ENCODE data around the gene POMC. TPM values are rescaled to one million over a fixed set of nuclear protein-coding genes. Genes with fewer than 3 reads are reported as not detected.

POMC gene
- total RNA-seq, 1 donor from 2014 or later = not detected

DNA sequence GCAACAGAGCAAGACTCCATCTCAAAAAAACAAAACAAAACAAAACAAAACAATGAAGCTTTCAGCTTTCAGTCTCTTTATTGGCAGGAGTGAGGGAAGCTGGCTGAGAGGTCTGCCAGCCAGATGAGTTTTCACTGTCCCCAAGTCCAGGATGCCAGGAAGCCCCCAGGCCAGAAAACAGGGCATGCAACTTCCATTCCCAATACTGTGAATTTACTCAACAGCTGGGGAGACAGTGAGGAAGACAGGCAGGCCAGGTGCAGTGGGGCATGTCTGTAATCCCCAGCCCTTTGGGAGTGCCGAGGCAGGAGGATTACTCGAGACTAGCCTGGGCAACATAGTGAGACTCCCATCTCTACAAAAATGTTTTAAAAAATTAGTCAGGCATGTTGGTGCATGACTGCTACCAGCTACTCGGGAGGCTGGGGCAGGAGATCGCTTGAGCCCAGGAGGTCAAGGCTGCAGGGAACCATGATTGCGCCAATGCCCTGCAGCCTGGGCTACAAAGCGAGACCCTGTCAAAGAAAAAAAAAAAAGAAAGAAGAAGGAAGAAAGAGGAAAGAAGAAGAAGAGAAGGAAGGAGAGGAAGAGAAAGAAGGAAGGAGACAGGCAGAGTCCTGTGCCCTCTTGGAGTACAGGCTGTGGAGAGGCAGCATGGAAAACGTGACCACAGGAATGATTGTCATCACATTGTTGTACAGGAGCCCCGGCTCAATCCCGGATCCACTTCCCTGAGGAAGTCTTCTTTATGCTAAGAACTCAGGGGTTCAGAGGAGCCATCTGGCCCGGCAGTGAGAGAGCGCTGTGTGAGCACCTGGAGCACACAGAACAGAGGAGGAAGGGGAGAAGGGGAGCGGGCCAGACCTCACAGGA, 29.2 kb upstream of the POMC start:
- no peak overlapping the region for H3K27ac ChIP-seq
- no peak for DNase-seq (ENCODE audit: low spot score)
- no peaks in the 10 kb centered on the region for H3K36me3 ChIP-seq
- H2AFZ ChIP-seq (replicated peaks) = peak overlapping the region; percentile 82
- no peak overlapping the region for H3K4me3 ChIP-seq
- H3F3A ChIP-seq (ENCODE audit: low read depth) = peaks cover 10% of the 10 kb centered on the region
- Mint-ChIP-seq H3K27ac (peak overlapping the region; percentile 40), H3K36me3 (no peaks in the 10 kb centered on the region), H3K4me1 (peaks cover 40% of the 10 kb centered on the region), H3K27me3 (ENCODE audit: insufficient read depth, low read depth) (peaks cover 15% of the 10 kb centered on the region), H3K4me3 (peak overlapping the region; percentile 14), H3K9me3 (no peaks in the 10 kb centered on the region)
- H3K79me2 ChIP-seq (ENCODE audit: low read depth) = no peaks in the 10 kb centered on the region
- no peak overlapping the region for H3K9ac ChIP-seq
- H3K27me3 ChIP-seq = no peaks in the 10 kb centered on the region
- peak overlapping the region; percentile 31 for H3K4me2 ChIP-seq
- TF ChIP-seq EZH2phosphoT487 (IDR thresholded peaks at IDR 0.05) = no peak
- TF ChIP-seq, protein P1, sequence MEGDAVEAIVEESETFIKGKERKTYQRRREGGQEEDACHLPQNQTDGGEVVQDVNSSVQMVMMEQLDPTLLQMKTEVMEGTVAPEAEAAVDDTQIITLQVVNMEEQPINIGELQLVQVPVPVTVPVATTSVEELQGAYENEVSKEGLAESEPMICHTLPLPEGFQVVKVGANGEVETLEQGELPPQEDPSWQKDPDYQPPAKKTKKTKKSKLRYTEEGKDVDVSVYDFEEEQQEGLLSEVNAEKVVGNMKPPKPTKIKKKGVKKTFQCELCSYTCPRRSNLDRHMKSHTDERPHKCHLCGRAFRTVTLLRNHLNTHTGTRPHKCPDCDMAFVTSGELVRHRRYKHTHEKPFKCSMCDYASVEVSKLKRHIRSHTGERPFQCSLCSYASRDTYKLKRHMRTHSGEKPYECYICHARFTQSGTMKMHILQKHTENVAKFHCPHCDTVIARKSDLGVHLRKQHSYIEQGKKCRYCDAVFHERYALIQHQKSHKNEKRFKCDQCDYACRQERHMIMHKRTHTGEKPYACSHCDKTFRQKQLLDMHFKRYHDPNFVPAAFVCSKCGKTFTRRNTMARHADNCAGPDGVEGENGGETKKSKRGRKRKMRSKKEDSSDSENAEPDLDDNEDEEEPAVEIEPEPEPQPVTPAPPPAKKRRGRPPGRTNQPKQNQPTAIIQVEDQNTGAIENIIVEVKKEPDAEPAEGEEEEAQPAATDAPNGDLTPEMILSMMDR (IDR thresholded peaks at IDR 0.05) = no peak
- no peak for TF ChIP-seq EZH2 (IDR thresholded peaks at IDR 0.05)
- H3K4me1 ChIP-seq = peaks cover 7% of the 10 kb centered on the region
- H3K9me3 ChIP-seq (ENCODE audit: low read depth) = no peaks in the 10 kb centered on the region
- no peaks in the 10 kb centered on the region for H4K20me1 ChIP-seq (ENCODE audit: low read depth)

DNA sequence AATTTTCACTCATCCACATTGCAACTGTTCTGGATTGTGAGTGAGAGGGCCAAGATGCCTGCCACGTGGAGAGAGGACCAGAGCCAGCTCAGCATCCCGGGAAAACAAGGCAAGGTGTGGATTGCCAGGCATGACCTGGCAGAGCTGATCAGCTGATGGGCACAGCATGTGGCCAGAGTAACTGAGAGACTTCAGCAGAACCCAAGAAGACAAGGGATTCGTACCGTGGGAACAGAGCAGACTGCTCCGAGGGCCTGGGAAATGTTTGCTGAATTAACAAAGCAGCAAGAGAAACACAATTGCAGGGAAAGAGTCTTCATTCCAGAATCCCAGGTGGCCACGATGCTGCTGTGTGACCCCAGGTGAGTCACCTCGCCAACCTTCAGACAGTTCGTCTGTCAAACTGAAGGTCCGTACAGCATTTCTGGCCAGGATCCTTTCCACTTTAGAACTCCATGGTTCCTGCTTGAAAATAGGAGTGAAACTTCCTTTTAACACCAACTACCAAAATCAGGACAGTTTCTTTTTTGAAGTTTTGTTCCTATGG, 26.3 kb upstream of the POMC start:
- H3K36me3 ChIP-seq = no peaks in the 10 kb centered on the region
- peaks cover 16% of the 10 kb centered on the region for H3K4me1 ChIP-seq
- peak; percentile 42 for DNase-seq (ENCODE audit: low spot score)
- H3K9me3 ChIP-seq (ENCODE audit: low read depth) = no peaks in the 10 kb centered on the region
- Mint-ChIP-seq H3K4me1 (peaks cover 58% of the 10 kb centered on the region), H3K4me3 (peak overlapping the region; percentile 27), H3K27ac (peak overlapping the region; percentile 6), H3K27me3 (ENCODE audit: insufficient read depth, low read depth) (peaks cover 14% of the 10 kb centered on the region), H3K36me3 (no peaks in the 10 kb centered on the region), H3K9me3 (no peaks in the 10 kb centered on the region)
- H3K27ac ChIP-seq = no peak overlapping the region
- TF ChIP-seq EZH2 (IDR thresholded peaks at IDR 0.05) = no peak
- TF ChIP-seq, protein P1 (IDR thresholded peaks at IDR 0.05) = no peak
- no peak for TF ChIP-seq EZH2phosphoT487 (IDR thresholded peaks at IDR 0.05)
- no peak overlapping the region for H3K4me2 ChIP-seq
- no peak overlapping the region for H2AFZ ChIP-seq (replicated peaks)
- H3K27me3 ChIP-seq = no peaks in the 10 kb centered on the region
- H3K4me3 ChIP-seq = no peak overlapping the region
- H3F3A ChIP-seq (ENCODE audit: low read depth) = peaks cover 10% of the 10 kb centered on the region
- H3K9ac ChIP-seq = no peak overlapping the region
- no peaks in the 10 kb centered on the region for H4K20me1 ChIP-seq (ENCODE audit: low read depth)
- no peaks in the 10 kb centered on the region for H3K79me2 ChIP-seq (ENCODE audit: low read depth)

DNA sequence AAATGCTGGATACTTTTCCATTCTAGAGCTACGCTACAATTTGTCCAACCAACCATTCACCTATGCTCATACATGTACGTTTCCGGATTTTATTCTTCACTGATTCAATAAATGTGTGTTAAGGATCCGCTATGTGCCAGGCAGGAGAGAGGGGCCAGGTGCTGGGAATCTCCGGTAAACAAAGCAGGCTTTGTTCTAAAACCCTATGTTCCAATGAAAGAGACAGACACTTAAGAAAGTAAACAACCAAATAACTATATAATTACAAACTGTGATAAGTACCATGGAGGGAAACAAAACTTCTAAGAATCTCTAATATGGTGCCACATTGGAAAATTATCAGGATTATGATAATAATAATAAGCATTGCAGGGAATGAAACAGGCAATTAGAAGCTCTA, 22.2 kb upstream of the POMC start:
- TF ChIP-seq, protein P1 (IDR thresholded peaks at IDR 0.05) = no peak
- TF ChIP-seq EZH2 (IDR thresholded peaks at IDR 0.05) (no peak), EZH2phosphoT487 (IDR thresholded peaks at IDR 0.05) (no peak)
- Histone ChIP-seq H3F3A (ENCODE audit: low read depth) (peaks cover 3% of the 10 kb centered on the region), H3K4me3 (no peak overlapping the region), H3K79me2 (ENCODE audit: low read depth) (no peaks in the 10 kb centered on the region), H3K4me2 (no peak overlapping the region), H3K4me1 (peaks cover 22% of the 10 kb centered on the region), H2AFZ (replicated peaks) (no peak overlapping the region), H3K9me3 (ENCODE audit: low read depth) (no peaks in the 10 kb centered on the region), H3K27ac (no peak overlapping the region), H3K27me3 (no peaks in the 10 kb centered on the region), H4K20me1 (ENCODE audit: low read depth) (no peaks in the 10 kb centered on the region), H3K9ac (no peak overlapping the region), H3K36me3 (no peaks in the 10 kb centered on the region)
- Mint-ChIP-seq H3K9me3 (no peaks in the 10 kb centered on the region), H3K27me3 (ENCODE audit: insufficient read depth, low read depth) (peaks cover 15% of the 10 kb centered on the region), H3K4me1 (peaks cover 50% of the 10 kb centered on the region), H3K36me3 (no peaks in the 10 kb centered on the region), H3K27ac (peak overlapping the region; percentile 19), H3K4me3 (no peak overlapping the region)
- DNase-seq (ENCODE audit: low spot score) = no peak

Data from neural progenitor cell (in vitro differentiated cells).